Fibroblast of pulmonary artery (primary cell): ENCODE data around the gene LARGE2.

ENCODE experiments used
- DNase-seq: peaks from one replicate; pipeline ENCODE4 v3.0.0-alpha.2; 2010; ENCODE audit warnings: low read depth
- H3K4me3 ChIP-seq: replicated peaks from 2 replicates; pipeline ENCODE4 v1.5.1; 2011; ENCODE audit warnings: low read depth, mild to moderate bottlenecking, control low read depth, low read length, moderate library complexity
- TF ChIP-seq, protein P1 (sequence below): IDR thresholded peaks from 2 replicates; pipeline ENCODE4 v1.5.1; 2011; ENCODE audit warnings: mild to moderate bottlenecking, control low read depth, low read length, inconsistent platforms; ENCODE audit errors: missing control alignments

Gene LARGE2

DNA sequence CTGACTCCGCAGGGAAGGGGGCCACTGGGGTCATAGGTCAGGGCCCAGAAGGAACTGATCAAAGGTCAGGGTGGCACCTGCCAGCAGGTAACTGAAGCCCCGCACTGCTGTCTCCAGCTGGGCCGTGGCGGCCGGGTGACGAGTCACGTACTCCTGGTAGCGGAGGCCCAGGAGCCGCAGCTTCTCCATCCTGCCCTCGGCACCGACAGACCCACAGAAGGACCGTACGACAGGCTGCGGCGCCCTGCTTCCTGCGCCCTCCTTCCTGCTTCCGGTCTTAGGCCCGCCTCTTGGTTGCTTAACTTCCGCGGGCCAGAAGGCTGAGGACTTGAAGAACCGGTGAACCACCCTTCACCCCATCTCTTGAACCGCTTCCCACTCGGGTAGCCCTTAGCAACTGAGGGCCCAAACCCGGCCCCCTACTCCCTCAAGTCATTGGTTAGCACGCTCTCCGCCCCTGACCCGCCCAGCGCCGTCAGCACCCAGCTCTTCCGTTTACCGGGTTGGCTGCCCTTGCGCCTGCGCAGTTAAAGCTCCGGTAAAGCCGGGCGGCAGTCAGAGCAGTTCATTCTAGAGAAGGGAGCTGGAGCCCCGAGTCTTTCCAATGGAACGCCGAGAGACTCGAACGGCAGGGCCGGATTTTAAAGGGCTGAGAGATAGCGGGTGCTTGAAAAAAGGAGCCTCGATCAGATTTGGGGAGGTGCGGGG lies 4.7 kb upstream of the LARGE2 start, which contains the start of gene PEX16:
PEX16 (minus strand) TSS at position 255 of the 708 bp plus-strand sequence; CDS start at position 189, 66 bp downstream.
- peak; percentile 100 for DNase-seq
- peak within 1 kb of the TSS; percentile 99 for H3K4me3 ChIP-seq
- TF ChIP-seq, protein P1, sequence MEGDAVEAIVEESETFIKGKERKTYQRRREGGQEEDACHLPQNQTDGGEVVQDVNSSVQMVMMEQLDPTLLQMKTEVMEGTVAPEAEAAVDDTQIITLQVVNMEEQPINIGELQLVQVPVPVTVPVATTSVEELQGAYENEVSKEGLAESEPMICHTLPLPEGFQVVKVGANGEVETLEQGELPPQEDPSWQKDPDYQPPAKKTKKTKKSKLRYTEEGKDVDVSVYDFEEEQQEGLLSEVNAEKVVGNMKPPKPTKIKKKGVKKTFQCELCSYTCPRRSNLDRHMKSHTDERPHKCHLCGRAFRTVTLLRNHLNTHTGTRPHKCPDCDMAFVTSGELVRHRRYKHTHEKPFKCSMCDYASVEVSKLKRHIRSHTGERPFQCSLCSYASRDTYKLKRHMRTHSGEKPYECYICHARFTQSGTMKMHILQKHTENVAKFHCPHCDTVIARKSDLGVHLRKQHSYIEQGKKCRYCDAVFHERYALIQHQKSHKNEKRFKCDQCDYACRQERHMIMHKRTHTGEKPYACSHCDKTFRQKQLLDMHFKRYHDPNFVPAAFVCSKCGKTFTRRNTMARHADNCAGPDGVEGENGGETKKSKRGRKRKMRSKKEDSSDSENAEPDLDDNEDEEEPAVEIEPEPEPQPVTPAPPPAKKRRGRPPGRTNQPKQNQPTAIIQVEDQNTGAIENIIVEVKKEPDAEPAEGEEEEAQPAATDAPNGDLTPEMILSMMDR = no peak

DNA sequence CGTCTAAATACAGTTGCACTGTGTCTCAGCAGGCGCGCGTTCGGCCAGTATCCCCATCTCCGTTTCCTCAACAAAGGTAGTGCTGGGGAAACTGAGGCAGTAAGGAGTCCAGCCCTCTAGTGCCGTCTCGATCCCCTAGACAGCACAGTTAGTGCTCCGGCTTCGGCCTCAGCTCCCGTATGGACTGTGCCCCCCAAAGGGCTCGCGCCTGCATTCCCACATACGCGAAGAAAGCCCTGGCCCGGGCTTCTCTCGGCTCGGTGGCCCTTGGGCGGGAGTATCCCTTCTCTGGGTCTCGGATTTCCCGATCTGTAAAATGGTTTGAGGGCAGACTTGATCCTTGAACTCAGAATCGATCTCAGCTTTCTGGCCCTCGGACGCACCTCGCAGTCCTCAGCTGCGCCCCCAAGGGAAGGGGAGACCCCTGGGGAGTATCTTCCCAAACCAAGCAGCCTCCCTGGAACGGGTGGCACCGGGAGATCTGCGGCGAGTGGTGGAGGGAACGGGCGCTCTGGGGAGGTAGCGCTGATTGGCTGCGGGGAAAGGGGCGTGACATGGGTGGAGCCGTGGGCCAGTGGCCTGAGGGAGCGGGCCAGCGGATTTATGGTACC lies 4.0 kb upstream of the LARGE2 start:
- peak; percentile 68 for DNase-seq
- TF ChIP-seq, protein P1 = no peak

DNA sequence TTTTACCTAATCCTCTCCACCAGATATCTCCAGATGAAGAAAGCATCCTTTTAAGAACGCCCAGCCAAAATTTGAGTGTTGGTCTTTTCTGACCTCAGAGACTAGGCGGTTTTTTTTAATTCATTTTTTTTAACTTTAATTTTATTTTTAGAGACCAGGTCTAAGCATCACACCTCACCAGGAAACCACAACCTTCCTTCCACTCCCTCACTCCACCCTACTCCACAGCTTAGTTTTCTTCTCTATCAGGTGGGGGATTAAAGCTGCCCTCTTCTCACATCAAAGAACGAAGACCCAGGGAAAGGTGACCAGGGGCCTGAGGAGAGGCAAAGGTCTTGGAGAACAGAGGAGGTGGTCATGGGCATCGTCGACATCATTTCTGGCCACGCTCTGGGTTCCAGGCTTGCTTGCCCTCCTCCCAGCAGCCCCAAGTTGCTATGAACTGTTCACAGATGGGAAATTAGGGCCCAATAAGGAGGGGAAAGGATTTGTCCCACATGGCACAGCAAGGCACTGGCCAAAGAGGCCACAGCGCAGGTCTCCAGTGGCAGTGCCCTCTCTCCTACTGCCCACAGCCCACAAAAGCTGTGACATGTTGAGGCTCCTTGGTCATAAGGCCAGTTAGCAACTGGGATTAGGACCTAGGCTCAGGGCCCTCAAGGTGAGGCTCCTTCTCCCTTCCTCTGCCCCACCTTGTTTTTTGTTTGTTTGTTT lies 3.3 kb upstream of the LARGE2 start:
- DNase-seq = no peak
- peak overlapping the region; percentile 99 for H3K4me3 ChIP-seq
- TF ChIP-seq, protein P1 = no peak

More for the DNA sequence above, 4.0 kb upstream of the LARGE2 start:
- peak overlapping the region; percentile 99 for H3K4me3 ChIP-seq

DNA sequence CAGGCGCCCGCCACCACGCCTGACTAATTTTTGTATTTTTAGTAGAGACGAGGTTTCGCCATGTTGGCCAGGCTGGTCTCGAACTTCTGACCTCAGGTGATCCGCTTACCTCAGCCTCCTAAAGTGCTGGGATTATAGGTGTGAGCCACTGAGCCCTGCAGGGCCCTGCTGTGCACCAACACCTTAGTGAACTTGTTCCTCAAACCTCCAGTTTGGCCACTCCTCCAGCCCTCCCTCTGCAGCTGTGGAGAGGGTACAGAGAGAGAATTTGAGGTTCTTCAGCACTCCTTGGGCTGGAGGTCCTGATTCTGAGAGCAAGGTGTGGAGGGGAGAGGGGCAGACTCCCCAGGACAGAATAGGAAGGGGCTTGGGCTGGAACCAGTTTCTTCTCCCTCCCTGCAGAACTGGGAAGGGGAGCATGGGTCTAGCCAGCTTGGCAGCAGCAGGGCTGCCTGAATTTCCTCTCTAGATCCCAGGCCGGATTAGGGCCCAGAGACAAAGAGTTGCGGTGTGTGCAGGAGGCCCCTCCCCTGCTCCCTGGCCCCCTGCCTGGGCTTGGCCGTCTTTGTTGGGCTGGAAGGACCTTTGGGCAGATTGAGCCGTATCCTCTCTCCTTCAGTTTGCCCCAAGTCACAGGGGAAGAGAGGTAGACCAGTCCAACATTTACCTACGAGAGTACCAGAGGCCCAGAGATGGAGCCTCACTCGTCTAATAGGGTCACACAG lies 2.5 kb upstream of the LARGE2 start:
- TF ChIP-seq, protein P1 = no peak
- H3K4me3 ChIP-seq = no peak overlapping the region
- no peak for DNase-seq

DNA sequence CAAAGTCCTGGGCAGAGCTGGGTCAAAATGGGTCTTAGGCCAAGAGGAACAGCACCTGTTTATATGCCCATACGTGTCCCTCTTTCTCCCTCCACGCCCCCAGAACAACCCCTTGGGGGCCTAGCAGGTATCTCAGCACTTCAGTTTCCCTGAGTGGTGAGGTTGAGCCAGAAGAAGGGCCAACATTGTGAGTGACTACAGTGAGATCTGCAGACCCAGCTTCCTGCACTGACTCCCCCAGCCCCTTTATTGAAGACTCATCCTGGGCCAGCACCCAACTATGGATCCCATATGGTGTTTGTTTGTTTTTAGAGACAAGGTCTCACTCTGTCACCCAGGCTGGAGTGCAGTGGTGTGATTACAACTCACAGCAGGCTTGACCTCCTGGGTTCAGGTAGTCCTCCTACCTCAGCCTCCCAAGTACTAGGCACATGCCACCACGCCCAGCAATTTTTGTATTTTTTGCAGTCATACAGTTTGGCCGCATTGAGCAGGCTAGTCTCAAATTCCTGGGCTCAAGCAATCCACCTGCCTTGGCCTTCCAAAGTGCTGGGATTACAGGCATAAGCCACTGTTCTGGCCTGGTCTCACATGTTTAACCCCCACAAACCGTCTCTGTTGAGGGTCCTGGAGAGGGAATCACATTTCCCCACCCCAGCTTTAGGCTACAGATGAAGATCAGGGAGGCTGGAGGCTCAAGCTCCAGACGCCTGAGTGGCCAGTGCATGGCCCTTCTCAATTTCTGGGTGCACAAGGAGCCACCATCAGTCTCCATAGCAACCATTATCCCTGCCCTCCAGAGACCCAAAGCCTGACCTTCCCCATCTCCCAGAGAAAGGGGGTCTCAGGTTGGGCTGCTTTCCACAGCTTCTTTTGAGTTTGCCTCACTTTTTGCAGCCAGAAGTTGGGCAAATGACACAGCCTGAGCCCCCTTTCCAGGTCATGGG lies 1.7 kb upstream of the LARGE2 start:
- no peak overlapping the region for H3K4me3 ChIP-seq
- no peak for DNase-seq
- TF ChIP-seq, protein P1 = no peak
